ENCODE measurements around the gene LCN2.

The LCN2 gene

DNA sequence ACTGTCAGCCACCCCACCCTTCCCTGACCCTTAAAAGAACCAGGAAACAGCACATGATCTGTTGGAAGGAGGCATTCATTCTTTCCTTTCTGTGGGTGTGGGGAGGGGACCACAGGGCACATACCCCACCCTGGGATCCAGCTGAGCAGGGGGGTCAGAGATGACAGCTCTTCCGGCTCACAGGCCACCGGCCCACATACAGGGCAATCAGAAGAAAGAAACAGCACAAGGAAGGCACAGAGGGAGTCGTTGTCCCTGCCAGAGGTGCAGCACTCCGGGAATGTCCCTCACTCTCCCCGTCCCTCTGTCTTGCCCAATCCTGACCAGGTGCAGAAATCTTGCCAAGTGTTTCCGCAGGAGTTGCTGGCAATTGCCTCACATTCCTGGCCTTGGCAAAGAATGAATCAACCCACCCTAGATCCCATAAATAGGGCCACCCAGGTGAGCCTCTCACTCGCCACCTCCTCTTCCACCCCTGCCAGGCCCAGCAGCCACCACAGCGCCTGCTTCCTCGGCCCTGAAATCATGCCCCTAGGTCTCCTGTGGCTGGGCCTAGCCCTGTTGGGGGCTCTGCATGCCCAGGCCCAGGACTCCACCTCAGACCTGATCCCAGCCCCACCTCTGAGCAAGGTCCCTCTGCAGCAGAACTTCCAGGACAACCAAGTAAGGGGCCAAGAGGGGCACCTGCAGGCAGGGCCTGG, at the start of gene LCN2:
Gene LCN2, plus strand, starts transcription at position 453 of the 701 bp plus-strand sequence. Its CDS starts 73 bp downstream, at position 526.
- ChIA-PET CTCF (interaction anchor here (2.0 kb wide), 1 partner anchor 13 kb away, joined by 6 read pairs; no protein-coding TSS in a partner anchor), POLR2A (no interaction called here)
- TF ChIP-seq LEF1 (IDR thresholded peaks at IDR 0.05; ENCODE audit: borderline replicate concordance) (no peak), TARDBP (IDR thresholded peaks at IDR 0.05) (no peak), HDGF (IDR thresholded peaks at IDR 0.05; ENCODE audit: borderline replicate concordance) (no peak), NFRKB (IDR thresholded peaks at IDR 0.05) (no peak), PKNOX1 (IDR thresholded peaks at IDR 0.05) (no peak), ARNT (IDR thresholded peaks at IDR 0.05) (no peak), SP1 (IDR thresholded peaks at IDR 0.05) (no peak), FOXA1 (IDR thresholded peaks at IDR 0.05) (no peak), FOXM1 (IDR thresholded peaks at IDR 0.05; ENCODE audit: borderline replicate concordance) (no peak), ZNF384 (IDR thresholded peaks at IDR 0.05) (no peak), ELF4 (IDR thresholded peaks at IDR 0.05) (no peak), BHLHE40 (IDR thresholded peaks at IDR 0.05; ENCODE audit: borderline replicate concordance) (no peak)
- no peak for DNase-seq (ENCODE audit: extremely low spot score)

DNA sequence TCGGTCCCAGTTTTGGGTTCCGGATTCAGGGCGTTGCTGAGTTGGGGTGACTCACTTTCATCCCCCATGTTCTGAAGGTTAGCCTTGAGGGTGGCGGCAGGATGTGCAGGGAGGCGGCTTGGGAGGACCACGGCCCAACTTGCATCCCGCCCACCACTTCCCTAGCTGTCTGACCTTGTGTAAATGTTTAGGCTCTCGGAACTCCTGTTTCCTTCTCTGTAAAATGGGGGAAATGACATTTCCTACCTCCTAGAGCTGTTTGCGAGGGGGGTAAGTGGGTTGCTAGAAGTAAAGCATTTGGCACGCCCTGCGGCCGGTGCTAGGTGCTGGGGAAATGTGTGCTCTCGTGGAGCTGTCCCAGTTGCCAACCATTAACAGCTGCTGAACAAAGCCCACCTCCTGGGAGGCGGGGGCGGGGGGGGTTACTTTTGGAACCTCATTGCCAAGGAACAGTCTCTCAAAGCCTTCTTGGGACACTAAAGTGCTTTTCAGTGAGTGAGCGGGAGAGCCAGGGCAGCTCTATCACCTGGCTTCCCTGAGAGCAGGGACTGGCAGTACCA, 49.2 kb upstream of the LCN2 start:
- no peak for TF ChIP-seq LEF1 (IDR thresholded peaks at IDR 0.05; ENCODE audit: borderline replicate concordance)
- TF ChIP-seq ZNF384 (IDR thresholded peaks at IDR 0.05): no peak
- TF ChIP-seq BHLHE40 (IDR thresholded peaks at IDR 0.05; ENCODE audit: borderline replicate concordance): no peak
- CTCF ChIA-PET: interaction anchor here (0.6 kb wide), 1 partner anchor 157 kb away, joined by 3 read pairs; no protein-coding TSS in a partner anchor
- POLR2A ChIA-PET: interaction anchor here (0.9 to 1.1 kb wide), 2 partner anchors 16 to 33 kb away, joined by 3 read pairs; partner anchors contain the start of gene NAIF1
- DNase-seq (ENCODE audit: extremely low spot score): no peak

DNA sequence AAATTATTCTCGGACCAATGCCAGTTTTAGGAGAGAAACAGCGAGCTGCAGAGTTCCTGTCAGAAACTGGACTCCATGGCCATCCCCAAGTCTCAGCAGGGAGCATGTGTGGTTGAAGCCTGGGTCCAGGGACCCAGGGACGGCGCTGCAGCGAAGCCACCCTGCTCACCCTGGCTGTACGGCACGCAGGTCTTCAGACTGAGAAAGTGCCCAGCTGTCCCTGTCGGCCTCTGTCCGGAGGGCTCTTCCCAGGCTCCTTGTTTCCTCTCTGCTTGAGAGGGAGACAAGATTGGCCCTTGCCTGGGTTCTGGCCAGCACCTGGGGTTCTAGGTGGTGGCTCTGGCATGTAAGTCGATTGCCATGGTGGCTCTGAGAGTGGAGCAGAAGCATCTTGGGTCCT, 48.7 kb upstream of the LCN2 start:
- CTCF ChIA-PET: interaction anchor here (0.6 kb wide), 1 partner anchor 158 kb away, joined by 3 read pairs; no protein-coding TSS in a partner anchor
- TF ChIP-seq FOXM1 (IDR thresholded peaks at IDR 0.05; ENCODE audit: borderline replicate concordance) (no peak), BHLHE40 (IDR thresholded peaks at IDR 0.05; ENCODE audit: borderline replicate concordance) (no peak), FOXA1 (IDR thresholded peaks at IDR 0.05) (no peak), HDGF (IDR thresholded peaks at IDR 0.05; ENCODE audit: borderline replicate concordance) (no peak), TARDBP (IDR thresholded peaks at IDR 0.05) (no peak), SP1 (IDR thresholded peaks at IDR 0.05) (no peak)
- POLR2A ChIA-PET: interaction anchor here (0.9 kb wide), 1 partner anchor 16 kb away, joined by 3 read pairs; no protein-coding TSS in a partner anchor
- DNase-seq (ENCODE audit: extremely low spot score): no peak

DNA sequence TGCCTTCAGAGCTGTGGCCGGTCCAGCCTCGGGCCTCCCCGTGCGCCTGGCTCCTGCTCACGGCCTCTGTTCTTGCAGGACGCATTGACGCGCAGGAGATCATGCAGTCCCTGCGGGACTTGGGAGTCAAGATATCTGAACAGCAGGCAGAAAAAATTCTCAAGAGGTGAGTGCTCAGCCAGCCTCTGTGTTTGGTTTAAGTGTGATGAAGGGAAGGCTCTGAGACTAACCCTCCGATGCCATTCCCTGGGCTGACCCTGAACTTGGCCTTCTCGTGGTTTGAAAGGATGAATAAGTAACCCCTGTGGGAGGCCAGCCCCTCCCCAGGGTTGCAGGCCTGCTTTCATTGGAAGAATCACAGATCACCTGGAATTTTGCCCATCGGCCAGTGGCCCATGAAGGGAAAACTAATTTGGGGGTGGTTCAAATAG, 48.0 kb upstream of the LCN2 start:
- DNase-seq (ENCODE audit: extremely low spot score): no peak
- TF ChIP-seq BHLHE40 (IDR thresholded peaks at IDR 0.05; ENCODE audit: borderline replicate concordance) (no peak), ELF4 (IDR thresholded peaks at IDR 0.05) (no peak), FOXK2 (IDR thresholded peaks at IDR 0.05) (no peak), SP1 (IDR thresholded peaks at IDR 0.05) (no peak), SUZ12 (IDR thresholded peaks at IDR 0.05) (no peak), TARDBP (IDR thresholded peaks at IDR 0.05) (no peak), ARNT (IDR thresholded peaks at IDR 0.05) (no peak), FOXM1 (IDR thresholded peaks at IDR 0.05; ENCODE audit: borderline replicate concordance) (no peak), L3MBTL2 (conservative IDR thresholded peaks at IDR 0.05) (no peak), PKNOX1 (IDR thresholded peaks at IDR 0.05) (no peak), LEF1 (IDR thresholded peaks at IDR 0.05; ENCODE audit: borderline replicate concordance) (no peak), NFRKB (IDR thresholded peaks at IDR 0.05) (no peak), CTBP1 (IDR thresholded peaks at IDR 0.05; ENCODE audit: borderline replicate concordance) (no peak)
- ChIA-PET CTCF (no interaction called here), POLR2A (no interaction called here)

DNA sequence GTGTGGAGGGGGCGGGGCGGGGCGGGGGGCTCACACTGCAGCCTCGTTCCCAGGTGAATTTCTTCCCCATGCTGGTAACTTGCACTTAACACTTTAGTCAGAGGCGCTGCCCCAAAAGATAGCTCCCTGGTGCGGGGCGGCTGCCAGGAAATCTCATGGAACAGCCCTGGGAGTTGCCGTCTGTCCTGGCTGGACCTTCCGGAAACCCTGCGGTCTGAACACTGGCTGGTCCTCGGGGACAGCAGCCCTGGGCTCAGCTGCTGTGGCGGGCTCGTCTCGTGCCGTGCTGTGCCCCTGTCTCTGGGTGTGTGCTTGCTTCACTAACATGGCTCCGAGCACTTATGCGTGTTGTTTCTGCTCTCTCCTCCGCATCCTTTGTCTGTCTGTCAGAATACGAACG, 47.6 kb upstream of the LCN2 start:
- DNase-seq (ENCODE audit: extremely low spot score): no peak
- ChIA-PET POLR2A (no interaction called here), CTCF (no interaction called here)
- TF ChIP-seq NFRKB (IDR thresholded peaks at IDR 0.05) (no peak), BHLHE40 (IDR thresholded peaks at IDR 0.05; ENCODE audit: borderline replicate concordance) (no peak), LEF1 (IDR thresholded peaks at IDR 0.05; ENCODE audit: borderline replicate concordance) (no peak), SUZ12 (IDR thresholded peaks at IDR 0.05) (no peak), FOXK2 (IDR thresholded peaks at IDR 0.05) (no peak), L3MBTL2 (conservative IDR thresholded peaks at IDR 0.05) (no peak), ZNF384 (IDR thresholded peaks at IDR 0.05) (no peak), TARDBP (IDR thresholded peaks at IDR 0.05) (no peak), FOXM1 (IDR thresholded peaks at IDR 0.05; ENCODE audit: borderline replicate concordance) (no peak), FOXA1 (IDR thresholded peaks at IDR 0.05) (no peak), HDGF (IDR thresholded peaks at IDR 0.05; ENCODE audit: borderline replicate concordance) (no peak), ELF4 (IDR thresholded peaks at IDR 0.05) (no peak), CTBP1 (IDR thresholded peaks at IDR 0.05; ENCODE audit: borderline replicate concordance) (no peak), SP1 (IDR thresholded peaks at IDR 0.05) (no peak)

GRCh38 chr9:128102196-128102595, 47.1 kb upstream of the LCN2 start:
- DNase-seq (ENCODE audit: extremely low spot score): no peak
- no peak for TF ChIP-seq L3MBTL2 (conservative IDR thresholded peaks at IDR 0.05)
- POLR2A ChIA-PET: no interaction called here
- CTCF ChIA-PET: no interaction called here

All from HEK293T (cell line).